GM10248 (cell line): ENCODE results near the gene FOSB.

Experiments used
- CTCF ChIA-PET: fragments of 300-600 bp; sonication (Branson Sonifier 250); formaldehyde crosslinking; extraction: SDS; loops from one replicate; lab custom pipeline; 2021; ENCODE audit warnings: antibody characterized with exemption; lab: Yijun Ruan, JAX
- POLR2A ChIA-PET: fragments of 350-650 bp; sonication (Branson Sonifier 250); formaldehyde crosslinking; extraction: SDS; loops from one replicate; lab custom pipeline; 2020; ENCODE audit warnings: antibody characterized with exemption; lab: Yijun Ruan, JAX
- DNase-seq: peaks from one replicate; pipeline ENCODE4 v3.0.0; 2012; ENCODE audit errors: extremely low spot score
- CTCF ChIP-seq: IDR thresholded peaks from 2 replicates; pipeline ENCODE4 v1.5.1; 2012; ENCODE audit warnings: mild to moderate bottlenecking, low read depth; ENCODE audit errors: extremely low read depth, missing control alignments, control extremely low read depth

The FOSB gene

GRCh38 chr19:45446944-45447343 is 20.9 kb upstream of the FOSB start:
- no peak for TF ChIP-seq CTCF
- DNase-seq = no peak
- POLR2A ChIA-PET = interaction anchor here (0.6 to 0.7 kb wide), 3 partner anchors 24 to 417 kb away, joined by 3 to 10 read pairs (median 8); no protein-coding TSS in a partner anchor
- CTCF ChIA-PET = interaction anchor here (0.8 to 8.7 kb wide), 11 partner anchors 8 to 53 kb away, joined by 3 to 87 read pairs (median 6); partner anchors contain the start of gene FOSB

- ChIA-PET POLR2A (interaction anchor here (0.7 kb wide), 1 partner anchor 42 kb away, joined by 4 read pairs; no protein-coding TSS in a partner anchor), CTCF (interaction anchor here (1.3 to 8.7 kb wide), 5 partner anchors 9 to 244 kb away, joined by 4 to 87 read pairs (median 6); partner anchors contain the start of genes QPCTL and SNRPD2)
- no peak for TF ChIP-seq CTCF
These were observed 19.4 kb upstream of the FOSB start for GRCh38 chr19:45448425-45448756.

GRCh38 chr19:45448887-45449299 is 18.9 kb upstream of the FOSB start:
- TF ChIP-seq CTCF = no peak
- DNase-seq = no peak
- ChIA-PET CTCF (interaction anchor here (1.0 to 8.7 kb wide), 5 partner anchors 10 to 243 kb away, joined by 4 to 87 read pairs (median 12); partner anchors contain the start of genes QPCTL and SNRPD2), POLR2A (no interaction called here)

More at GRCh38 chr19:45448425-45448756, 19.4 kb upstream of the FOSB start:
- no peak for DNase-seq

- no peak for DNase-seq
- ChIA-PET CTCF (interaction anchor here (1.8 to 8.7 kb wide), 3 partner anchors 11 to 35 kb away, joined by 12 to 87 read pairs (median 27); no protein-coding TSS in a partner anchor), POLR2A (no interaction called here)
- TF ChIP-seq CTCF = no peak
These were observed 17.8 kb upstream of the FOSB start for GRCh38 chr19:45450012-45450333.

GRCh38 chr19:45451131-45451849 is 16.5 kb upstream of the FOSB start:
- TF ChIP-seq CTCF = no peak
- CTCF ChIA-PET = interaction anchor here (1.7 to 8.0 kb wide), 3 partner anchors 11 to 27 kb away, joined by 6 to 58 read pairs (median 21); no protein-coding TSS in a partner anchor
- POLR2A ChIA-PET = interaction anchor here (0.7 kb wide), 1 partner anchor 16 kb away, joined by 3 read pairs; the partner anchor contains the start of gene FOSB
- DNase-seq = no peak

GRCh38 chr19:45451850-45452387 is 15.9 kb upstream of the FOSB start:
- ChIA-PET CTCF (interaction anchor here (1.0 to 8.0 kb wide), 4 partner anchors 10 to 33 kb away, joined by 5 to 58 read pairs (median 14); no protein-coding TSS in a partner anchor), POLR2A (interaction anchor here (0.7 to 5.6 kb wide), 2 partner anchors 16 kb away, joined by 3 to 48 read pairs; partner anchors contain the start of gene FOSB)
- no peak for DNase-seq
- no peak for TF ChIP-seq CTCF
